ENCODE measurements around the gene ZNF318.
"Not testable (repeated sequence)": the region's sequence is repeated elsewhere in the genome, so short reads cannot be mapped to it uniquely, and the experiment has no call there.

The ZNF318 gene

GRCh38 chr6:43306086-43306485, 63.4 kb downstream of the ZNF318 start:
- H3K4me3 ChIP-seq (replicated peaks; ENCODE audit: low read depth, low read length) = no peak overlapping the region
- TF ChIP-seq CTCF (IDR thresholded peaks at IDR 0.05; ENCODE audit: low read length, missing control alignments) = no peak
- DNase-seq (ENCODE audit: low read depth) = no peak

- DNase-seq (ENCODE audit: low read depth) = no peak
- no peak overlapping the region for H3K4me3 ChIP-seq (replicated peaks; ENCODE audit: low read depth, low read length)
- no peak for TF ChIP-seq CTCF (IDR thresholded peaks at IDR 0.05; ENCODE audit: low read length, missing control alignments)
Measured at GRCh38 chr6:43304882-43305281, 64.6 kb downstream of the ZNF318 start.

- no peak for DNase-seq (ENCODE audit: low read depth)
- TF ChIP-seq CTCF (IDR thresholded peaks at IDR 0.05; ENCODE audit: low read length, missing control alignments) = no peak
- H3K4me3 ChIP-seq (replicated peaks; ENCODE audit: low read depth, low read length) = no peak overlapping the region
Measured at GRCh38 chr6:43304361-43304760, 65.1 kb downstream of the ZNF318 start.

GRCh38 chr6:43303751-43304331, 65.6 kb downstream of the ZNF318 start:
- DNase-seq (ENCODE audit: low read depth) = no peak
- no peak for TF ChIP-seq CTCF (IDR thresholded peaks at IDR 0.05; ENCODE audit: low read length, missing control alignments)
- no peak overlapping the region for H3K4me3 ChIP-seq (replicated peaks; ENCODE audit: low read depth, low read length)

GRCh38 chr6:43303006-43303405, 66.4 kb downstream of the ZNF318 start:
- H3K4me3 ChIP-seq (replicated peaks; ENCODE audit: low read depth, low read length); DNase-seq (ENCODE audit: low read depth): not testable (repeated sequence)

- H3K4me3 ChIP-seq (replicated peaks; ENCODE audit: low read depth, low read length) = no peak overlapping the region
- DNase-seq (ENCODE audit: low read depth) = no peak
- no peak for TF ChIP-seq CTCF (IDR thresholded peaks at IDR 0.05; ENCODE audit: low read length, missing control alignments)
Measured at GRCh38 chr6:43302126-43302525, 67.3 kb downstream of the ZNF318 start.

- DNase-seq (ENCODE audit: low read depth) = no peak
- no peak for TF ChIP-seq CTCF (IDR thresholded peaks at IDR 0.05; ENCODE audit: low read length, missing control alignments)
- no peak overlapping the region for H3K4me3 ChIP-seq (replicated peaks; ENCODE audit: low read depth, low read length)
Measured at GRCh38 chr6:43301081-43301870, 68.2 kb downstream of the ZNF318 start.
